Body of pancreas (tissue), 4 donors: Measurements from ENCODE around the gene THEMIS.

Experiments used
- POLR2A ChIP-seq, 3 donors: fragments of 450-650 bp; IDR thresholded peaks; one replicate each; pipeline ENCODE4 v1.6.1; 2016; ENCODE audit warnings: antibody characterized with exemption in 3 of 3, mild to moderate bottlenecking in 2 of 3
- TF ChIP-seq, protein P1 (sequence below), 7 experiments: fragments of 450-650 bp in 4 of 7; fragments of 200-600 bp in 3 of 7; sonication (generic) in 3 of 7; IDR thresholded peaks; one replicate each; pipeline ENCODE4 v1.5.1; 2016 to 2019; ENCODE audit warnings: antibody characterized with exemption in 7 of 7

DNA sequence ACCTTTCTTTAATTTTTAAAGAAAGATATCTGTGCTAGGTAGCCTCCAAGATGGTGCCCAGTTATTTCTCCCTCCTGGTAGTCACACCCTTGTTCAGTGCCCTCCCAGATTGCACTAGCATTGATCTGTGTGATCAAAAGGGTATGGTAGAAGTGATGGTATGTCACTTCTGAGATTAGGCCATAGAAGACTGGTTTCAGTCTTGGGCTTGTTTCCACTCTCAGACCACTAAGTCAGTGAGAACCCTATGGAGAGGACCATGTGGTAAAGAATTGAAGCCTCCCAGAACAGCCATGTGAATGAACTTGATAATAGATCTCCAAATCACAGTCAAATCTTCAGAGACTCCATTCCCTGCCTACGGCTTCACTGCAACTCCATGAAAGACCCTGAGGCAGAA, 57.3 kb downstream of the THEMIS start:
- TF ChIP-seq, protein P1, sequence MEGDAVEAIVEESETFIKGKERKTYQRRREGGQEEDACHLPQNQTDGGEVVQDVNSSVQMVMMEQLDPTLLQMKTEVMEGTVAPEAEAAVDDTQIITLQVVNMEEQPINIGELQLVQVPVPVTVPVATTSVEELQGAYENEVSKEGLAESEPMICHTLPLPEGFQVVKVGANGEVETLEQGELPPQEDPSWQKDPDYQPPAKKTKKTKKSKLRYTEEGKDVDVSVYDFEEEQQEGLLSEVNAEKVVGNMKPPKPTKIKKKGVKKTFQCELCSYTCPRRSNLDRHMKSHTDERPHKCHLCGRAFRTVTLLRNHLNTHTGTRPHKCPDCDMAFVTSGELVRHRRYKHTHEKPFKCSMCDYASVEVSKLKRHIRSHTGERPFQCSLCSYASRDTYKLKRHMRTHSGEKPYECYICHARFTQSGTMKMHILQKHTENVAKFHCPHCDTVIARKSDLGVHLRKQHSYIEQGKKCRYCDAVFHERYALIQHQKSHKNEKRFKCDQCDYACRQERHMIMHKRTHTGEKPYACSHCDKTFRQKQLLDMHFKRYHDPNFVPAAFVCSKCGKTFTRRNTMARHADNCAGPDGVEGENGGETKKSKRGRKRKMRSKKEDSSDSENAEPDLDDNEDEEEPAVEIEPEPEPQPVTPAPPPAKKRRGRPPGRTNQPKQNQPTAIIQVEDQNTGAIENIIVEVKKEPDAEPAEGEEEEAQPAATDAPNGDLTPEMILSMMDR (IDR thresholded peaks at IDR 0.05): no peak
- no peak for TF ChIP-seq POLR2A (IDR thresholded peaks at IDR 0.05)
